Ureter (tissue), 1 donor: ENCODE measurements around the gene ACVR1. TPM values are rescaled to one million over a fixed set of nuclear protein-coding genes. Genes with fewer than 3 reads are reported as not detected.
"Not testable (repeated sequence)": the region's sequence is repeated elsewhere in the genome, so short reads cannot be mapped to it uniquely, and the experiment has no call there.

Experiments used
- DNase-seq: peaks from one replicate; pipeline ENCODE4 v3.0.0-alpha.2; 2020; ENCODE audit warnings: low spot score
- total RNA-seq: library from RNA; stranded (reverse); gene quantifications from one replicate; pipeline ENCODE4 v1.2.4, GENCODE V29; 2023
- donor health status: DM: yes; HTN: yes; CAD: no.

ACVR1 gene
- total RNA-seq, 1 donor from 2014 or later = 31.7 TPM

DNA sequence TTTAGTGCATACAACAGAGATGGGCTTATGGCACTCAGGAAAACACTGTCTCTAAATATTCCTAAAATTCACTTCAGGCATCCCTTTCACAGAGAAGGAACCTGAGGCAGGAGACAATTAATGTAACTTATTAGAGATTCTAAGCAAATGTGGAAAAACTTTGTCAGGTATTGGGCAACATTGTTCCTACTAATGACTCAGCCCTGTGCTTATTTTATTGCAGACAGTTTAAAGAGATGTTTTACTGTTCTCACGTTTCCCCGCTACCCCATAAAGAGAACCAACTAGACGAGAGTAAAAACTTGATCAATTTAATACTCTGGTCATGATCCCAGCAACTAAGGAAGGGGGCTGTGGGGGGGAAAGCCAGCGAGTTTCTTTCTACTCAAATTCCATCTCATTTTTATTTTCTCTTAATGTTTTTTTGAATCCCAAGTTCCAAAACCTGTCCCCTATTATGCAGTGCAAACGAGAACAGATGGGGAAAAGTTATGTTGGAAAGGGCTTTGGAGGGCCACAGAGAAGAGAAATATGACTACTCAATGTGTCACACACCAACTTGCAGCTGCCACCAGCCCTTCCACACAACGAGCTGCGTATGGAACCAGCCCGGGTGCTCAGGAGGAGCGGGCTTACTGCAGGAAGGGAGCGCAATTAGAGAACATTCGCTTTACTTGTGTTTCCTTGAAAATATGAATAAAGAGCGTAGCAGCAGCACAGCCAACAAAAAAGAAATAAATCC is 18.7 kb upstream of the ACVR1 start:
- DNase-seq = no peak

DNA sequence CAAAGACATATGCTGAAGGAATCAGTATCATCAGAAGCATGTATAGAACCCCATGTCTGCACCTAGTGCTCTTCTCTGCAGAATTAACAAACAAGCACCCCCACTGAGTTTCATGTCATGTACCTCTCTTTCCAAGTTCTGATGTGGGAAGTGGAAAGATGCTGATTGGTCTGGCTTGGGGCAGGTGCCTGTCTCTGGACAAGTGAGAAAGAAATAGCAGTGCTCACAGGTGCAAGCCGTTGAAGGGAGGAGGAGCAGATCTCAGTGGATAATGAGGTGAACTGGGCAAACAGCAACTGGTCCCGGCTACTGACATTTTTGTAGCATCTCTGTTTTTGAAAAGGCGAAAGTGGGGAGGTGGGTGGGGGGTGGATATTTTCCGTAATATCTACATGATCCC is 17.5 kb upstream of the ACVR1 start:
- DNase-seq = no peak

DNA sequence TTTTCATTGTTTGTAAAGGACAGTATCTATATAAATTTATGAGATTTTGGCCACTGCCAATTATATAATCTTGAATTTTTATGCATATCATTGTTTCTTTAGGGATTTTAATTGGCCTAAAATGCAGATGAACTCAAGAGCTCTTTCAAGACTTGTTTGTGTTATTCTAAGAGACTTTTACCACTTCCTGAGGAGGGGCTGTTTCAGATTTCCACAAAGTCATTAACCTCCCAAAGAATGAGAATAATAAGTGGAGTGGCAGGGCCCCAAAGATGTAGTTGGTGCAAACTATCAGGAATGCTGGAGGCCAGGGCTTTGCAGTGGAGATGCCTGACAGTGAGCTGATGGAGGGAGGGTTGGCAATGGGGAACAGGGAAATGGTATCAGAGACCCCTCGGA is 15.5 kb upstream of the ACVR1 start:
- no peak for DNase-seq

DNA sequence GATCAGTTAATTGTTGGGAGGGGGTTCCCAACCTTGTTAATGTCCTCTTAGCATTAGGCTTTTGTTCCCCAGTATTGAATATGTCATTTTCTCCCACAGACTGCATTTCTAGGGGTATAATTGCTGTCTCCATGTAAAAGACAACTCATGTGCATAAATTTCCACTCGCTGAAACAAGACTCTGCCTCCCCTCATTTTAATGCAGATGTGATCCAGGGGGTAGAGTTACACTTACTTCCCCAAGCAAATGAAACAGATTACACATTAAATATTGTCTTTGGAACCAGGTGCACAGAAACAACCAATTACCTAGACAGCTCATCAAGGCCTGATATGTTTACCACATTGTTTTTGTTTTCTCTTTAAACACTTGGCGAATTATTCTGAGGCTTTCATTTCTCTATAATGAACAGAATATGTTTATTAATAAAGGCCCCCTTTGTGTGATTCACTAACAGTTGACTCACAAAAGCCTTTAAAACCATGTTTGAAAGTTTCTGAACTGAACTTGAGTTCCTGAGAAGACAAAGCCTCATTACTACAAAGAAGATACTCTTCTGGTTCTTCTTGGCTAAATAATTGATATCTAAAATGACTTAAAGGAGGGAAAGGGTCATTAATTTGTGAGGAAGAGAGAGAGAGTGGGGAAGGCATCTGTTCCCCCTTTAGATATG is 15.0 kb upstream of the ACVR1 start:
- no peak for DNase-seq

DNA sequence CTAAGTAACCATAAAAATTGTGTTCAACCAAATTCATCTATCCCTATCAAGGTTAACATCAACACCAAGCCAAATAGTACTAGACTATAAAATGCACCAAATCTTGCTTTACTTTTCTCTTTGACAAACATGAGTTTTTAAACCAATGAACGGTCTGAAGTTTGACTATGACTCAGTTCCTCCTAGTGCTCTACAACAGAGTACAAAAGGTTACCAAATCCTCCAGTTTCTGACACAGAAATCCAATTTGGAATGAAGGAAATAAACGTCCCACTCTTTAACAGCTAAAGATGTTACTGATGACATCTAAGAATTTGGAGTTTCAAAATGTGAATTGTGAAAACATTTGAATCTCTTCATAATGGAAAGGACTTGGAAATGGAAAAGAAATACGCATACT is 11.8 kb upstream of the ACVR1 start:
- no peak for DNase-seq

DNA sequence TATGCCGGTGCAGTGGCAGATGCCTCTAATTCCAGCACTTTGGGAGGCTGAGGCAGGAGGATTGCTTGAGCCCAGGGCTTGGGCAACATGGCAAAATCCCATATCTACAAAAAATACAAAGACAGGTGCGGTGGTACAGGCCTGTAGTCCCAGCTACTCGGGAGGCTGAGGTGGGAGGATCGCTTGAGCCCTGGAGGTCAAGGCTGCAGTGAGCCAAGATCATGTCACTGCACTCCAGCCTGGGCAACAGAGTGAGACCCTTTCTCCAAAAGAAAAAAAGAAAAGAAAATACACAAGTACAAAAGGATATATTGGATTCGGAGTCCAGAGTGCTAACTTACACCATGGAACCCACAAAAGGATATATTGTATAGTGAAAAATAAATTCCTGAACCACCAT is 8.4 kb upstream of the ACVR1 start:
- not testable (repeated sequence) for DNase-seq

DNA sequence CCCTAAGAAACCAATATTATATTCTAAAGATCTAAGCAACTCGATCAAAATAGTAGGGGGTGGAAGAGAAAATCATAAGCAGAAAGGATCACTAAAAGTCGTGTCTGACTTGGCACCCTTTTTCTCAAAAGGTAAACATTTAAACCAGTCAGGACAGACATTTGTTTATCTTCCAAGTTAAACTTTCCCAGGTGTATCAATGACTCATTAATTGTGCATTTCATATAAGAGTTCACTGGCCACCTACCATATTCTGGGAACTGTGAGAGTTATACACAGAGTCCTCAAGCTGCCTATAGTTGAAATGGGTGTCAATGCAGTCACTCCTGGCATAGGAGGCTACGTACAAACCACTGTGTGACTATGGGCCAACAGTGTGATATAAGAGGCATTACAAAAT is 4.8 kb upstream of the ACVR1 start:
- no peak for DNase-seq

DNA sequence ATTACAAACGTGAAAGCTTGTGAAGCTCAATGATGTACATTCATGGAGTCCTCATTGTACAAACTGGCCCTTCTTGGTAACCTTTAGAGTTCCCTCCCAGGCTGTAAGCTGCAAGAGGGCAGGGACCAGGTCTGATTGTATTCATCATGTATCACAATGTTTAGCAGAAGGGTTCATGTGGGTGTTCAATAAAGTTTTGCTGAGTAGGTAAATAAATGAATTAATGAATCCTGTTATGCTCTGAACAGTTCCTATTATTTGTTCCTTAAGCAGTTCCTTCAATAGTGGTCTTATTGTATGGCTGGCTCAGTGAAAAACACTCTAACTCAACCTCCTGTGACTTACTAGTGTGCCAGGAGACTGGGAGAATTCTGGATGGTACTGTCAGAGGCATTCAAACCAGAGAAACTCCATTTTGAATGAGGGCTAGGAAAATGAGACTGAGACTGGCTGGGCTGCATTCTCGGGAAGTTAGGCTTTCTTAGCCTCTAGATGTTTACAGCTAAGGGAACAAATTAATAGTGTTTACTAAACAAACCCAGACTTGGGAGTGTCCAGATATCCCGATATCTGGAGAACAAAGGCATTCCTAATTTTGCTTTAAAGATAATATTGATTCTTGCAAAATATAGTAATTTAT is 1.8 kb upstream of the ACVR1 start:
- no peak for DNase-seq

DNA sequence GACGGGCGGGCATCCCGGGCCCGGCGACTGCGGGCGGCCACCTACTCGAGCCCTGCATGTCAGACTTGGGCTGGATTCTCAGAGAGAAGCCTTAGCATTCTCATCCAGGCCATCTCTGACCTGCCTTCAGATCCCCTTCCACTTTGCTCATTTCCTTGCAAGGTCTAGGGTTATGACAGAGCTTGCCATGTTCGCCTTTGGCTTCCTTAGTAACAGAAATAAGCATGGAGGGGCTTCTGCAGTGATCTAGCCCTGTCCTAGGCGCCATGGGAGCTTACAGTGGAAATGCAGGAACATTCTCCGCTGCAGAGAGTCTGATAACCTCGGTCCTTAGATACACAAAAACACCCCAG is 632 bp upstream of the ACVR1 start:
- DNase-seq = no peak

DNA sequence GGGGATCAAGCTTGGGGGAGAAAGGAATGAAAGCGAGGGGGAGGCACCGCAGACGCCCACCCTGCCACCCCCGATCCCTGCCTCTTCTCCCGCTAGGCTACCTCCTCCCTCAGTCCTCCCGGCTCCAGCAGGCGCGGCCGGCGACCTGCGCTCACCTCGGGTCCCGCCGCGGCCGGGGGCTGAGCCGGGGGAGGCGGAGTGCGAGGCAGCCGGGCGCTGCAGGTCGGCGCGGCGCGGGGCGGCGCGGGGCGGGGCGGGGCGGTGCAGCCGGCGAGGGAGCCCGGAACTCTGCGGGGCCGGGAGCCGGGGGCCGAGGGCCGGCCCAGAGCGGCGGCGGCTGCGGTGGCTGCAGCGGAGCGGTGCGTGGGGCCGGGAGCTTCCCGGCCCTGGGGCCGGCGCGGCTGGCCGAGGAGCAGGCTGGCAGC is 477 bp downstream of the ACVR1 start:
- DNase-seq = no peak

DNA sequence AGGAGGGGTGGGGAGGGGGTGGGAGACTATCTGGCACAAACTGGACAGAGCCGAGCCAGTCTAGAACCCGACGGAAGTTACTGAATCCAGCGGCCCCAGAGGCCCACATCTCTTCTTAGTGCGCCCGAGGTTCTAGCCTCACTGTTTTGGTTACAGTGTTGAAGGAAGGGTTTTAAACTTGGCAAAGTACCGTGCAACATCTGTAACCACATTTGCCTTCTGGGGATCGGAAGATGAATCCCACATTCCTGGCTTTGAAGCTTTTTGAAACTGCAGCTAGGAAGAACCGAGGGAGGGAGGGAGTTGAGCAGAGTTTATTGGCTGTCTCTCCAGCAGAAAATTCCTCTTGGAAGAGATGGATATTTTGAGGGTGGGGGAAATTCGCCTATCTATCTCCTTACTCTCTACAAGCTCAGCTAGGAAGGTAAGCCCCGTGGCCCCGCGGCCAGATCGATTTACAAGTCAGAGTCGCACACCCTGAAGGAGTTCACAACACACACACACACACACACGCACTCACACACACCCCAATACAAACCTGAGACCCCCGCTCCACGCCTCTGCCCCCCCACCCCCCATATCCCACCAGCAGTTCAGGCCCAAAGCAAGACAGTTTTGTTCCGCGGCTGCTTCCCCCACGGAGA is 1.0 kb downstream of the ACVR1 start:
- peak; percentile 46 for DNase-seq

DNA sequence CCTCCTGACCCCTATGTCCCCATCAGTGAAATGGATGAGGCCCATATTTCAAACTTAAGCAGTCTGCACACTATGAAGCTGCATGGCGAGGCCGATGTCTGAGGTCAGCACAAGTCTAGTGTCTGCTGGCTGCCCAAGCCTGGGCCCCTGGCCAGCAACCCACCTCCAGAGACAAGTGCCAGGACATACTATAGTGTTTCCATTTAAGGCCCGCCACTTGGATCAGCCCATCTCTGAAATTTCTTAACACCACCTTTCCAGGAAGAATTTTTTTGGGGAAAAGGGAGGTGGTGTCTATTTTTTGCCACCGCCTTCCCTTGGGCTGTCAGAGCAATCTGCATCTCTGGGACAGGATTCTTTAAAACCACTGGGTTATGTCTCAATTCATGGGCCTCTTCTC is 1.8 kb downstream of the ACVR1 start:
- no peak for DNase-seq

DNA sequence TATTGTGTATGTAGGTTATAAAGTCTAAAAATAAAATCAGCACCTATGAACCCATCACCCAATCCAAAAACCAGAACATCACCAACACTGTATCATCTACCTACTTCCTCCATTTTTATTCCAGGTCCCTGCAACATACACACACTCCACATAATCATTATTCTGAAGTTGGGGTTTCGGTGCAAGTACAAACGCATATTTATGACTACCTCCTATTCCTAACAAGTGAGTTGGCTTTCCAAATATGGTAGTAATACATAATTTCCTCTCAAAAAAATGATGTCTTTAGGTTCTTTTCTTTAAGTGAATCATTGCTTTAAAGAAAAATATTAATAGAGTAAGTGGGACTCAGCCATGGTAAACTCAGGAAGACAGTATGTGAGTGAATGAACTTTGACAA is 3.3 kb downstream of the ACVR1 start:
- no peak for DNase-seq

DNA sequence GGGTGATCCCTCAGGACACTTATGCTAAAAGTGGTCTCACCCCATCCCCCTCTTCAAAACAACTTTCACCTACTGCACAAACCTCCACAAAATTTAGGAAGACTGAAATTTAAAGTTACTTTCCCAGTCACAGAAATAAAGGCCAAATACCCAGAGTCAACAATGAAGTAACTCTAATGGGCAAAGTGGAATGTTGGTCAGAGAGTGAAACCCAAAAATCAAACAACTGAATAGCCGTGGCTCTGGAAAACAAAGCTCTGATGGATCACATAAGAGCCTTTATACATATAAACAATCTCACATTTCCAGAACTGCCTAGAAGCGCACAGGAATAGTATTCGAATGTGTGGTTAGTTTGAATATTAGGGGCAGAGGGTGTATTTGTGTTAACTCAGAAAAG is 4.7 kb downstream of the ACVR1 start:
- no peak for DNase-seq

DNA sequence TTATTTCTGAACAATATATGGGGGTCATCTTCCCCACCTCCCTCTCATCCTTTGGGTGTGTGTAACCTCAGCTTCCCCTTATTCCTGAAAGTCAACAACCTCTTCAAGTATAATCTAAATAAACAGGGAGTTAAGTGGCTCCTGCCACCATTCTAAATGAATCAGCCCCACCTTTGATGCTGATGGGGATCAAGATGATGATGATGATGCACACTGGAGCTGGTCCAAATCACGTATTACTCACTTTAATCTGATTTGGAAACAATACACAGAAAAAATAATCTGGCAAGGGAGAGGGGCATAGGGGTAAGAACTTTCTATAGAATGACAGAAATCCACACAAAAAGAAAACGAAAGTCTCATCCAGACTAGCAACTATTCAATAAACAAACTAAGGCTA is 7.1 kb downstream of the ACVR1 start:
- no peak for DNase-seq

DNA sequence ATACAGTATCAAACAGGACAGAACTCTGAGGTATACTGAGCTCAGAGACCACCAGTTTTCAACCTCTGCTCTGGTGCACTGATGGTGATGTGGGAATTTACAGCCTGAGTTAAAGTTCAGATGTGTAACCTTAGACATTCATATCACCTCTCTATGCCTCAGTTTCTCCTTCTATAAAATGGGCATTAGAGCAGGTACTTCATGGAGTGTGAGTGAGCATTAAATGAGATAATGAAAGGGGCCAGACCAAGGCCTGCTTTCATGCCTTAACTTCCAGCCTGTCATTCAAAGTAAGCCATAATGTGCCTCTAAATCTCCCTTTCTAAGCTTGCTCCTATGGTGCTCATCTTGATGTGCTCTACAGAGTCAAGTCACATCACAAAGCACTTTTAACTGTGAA is 8.4 kb downstream of the ACVR1 start:
- no peak for DNase-seq

DNA sequence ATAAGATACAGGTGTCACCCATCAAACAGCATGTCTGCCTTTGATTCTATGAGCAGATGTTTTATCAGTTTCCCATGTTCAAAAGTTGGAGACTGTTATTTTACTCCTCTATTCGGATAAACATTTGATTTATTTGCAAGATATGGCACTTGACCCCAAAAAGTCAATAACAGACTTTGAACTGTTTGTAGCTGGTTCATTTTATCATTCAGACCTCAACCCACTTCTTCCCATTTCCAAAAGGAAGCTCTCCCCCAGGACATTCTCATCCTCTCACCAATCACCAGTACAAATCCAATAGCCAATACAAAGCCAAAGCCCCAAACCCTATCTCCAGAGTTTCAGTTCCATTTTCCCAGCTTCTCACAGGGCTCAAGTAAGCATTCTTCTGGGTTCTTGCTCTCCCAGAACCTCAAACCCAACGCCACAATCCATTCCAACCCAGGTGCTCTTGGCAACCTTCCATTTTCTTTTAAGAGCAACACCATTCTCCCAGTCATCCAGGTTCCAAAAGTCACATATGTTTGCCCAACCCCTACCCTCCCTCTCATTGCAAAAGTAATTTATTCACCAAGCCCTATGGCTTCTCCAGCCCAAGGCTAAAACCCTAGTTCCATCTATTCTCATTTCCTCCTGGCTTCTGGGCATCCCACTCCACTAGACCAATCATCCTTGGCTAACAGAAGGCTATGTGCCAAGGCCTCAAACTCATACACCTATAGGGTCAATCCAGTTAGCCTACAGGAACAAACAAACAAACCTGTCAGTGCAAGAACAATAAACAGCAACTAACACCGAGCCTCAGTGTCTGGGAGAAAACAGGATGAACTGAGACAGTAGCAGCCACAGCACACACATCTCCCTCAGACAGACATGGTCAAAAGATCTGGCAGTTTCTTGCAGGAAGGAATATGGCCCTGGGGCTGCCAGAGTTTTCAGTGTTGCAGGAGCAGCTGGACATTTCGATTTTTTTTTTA is 9.2 kb downstream of the ACVR1 start:
- no peak for DNase-seq

DNA sequence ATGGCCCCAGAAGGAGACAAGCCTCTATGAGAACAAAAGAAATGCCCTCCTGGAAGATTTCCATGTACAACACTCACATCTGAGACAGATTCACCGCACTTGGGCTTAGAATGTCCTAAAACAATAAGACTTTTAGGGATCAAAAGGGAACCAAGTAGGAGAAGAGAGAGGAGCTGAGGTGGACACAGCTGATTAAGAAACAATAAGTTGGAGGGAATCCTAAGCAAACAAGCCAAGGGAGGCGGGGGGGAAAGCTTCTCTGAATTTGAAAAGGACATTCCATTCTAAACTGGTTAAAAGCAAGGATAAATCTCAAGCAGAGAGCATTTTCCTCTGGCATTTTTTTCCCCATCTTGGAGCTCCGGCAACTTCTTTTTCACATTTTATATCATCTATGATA is 9.9 kb downstream of the ACVR1 start:
- no peak for DNase-seq

DNA sequence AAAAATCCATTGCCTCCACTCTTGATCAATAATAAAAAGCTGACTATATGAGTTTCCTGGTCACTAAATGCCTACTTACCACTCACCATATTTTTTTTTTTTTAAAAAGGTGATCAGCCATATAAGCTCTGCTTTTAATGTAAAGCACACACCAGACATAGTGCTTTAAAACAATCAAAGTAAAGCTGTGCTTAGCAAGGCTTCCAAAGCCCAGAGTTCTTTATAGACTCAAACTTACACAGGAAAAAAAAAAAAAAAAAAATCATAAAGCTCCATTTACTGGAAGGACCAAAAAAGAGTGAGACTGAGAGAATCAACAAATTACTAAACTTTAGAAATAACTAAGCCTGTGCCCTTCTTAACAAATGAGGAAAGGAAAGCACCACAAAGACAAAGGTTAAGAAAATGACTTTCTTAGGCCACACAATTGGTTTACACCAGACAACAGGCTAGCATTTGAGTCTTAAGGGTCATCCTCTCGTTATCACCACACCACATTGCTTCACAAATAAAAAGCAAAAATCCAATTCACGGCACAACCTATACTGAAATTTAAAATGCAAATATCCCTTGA is 11.2 kb downstream of the ACVR1 start:
- DNase-seq = no peak

DNA sequence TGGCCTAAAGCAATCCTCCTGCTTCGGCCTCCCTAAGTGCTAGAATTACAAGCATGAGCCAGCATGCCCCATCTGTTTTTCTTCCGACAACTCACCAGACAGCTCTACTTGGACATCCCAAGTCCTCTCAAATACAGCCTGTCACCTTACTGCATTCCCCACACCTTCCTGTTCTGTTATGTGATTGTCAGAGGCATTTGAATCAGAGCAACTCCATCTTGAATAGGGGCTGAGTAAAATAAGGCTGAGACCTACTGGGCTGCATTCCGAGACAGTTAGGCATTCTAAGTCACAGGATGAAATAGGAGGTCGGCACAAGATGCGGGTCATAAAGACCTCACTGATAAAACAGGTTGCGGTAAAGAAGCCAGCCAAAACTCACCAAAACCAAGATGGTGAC is 17.3 kb downstream of the ACVR1 start:
- DNase-seq = no peak

DNA sequence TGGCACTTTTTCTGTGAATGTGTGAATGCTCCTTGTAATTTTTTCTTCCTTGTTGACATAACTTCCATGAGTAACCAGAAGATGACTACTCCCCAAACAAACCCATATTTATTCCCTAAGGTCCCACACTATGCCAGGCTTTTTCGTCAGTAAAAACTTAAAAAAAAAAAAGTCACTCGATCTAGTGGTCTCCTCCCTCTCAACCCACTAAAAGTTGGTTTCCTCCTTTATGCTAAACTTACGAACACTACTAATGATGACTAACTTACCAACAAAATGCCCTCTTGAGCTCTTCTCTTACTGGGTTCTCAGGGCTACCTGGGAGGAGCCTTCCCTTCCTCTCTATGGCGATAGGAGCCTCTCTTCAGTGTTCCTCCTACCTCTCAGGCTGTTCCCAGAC is 18.2 kb downstream of the ACVR1 start:
- DNase-seq = no peak
